GM21390 (cell line): ENCODE results near the gene FAM3C.
A peak's percentile ranks its signal among the peaks of the same experiment; 100 is the strongest.

Experiments
- ATAC-seq: cut with Tn5 transposase; IDR thresholded peaks from one replicate; pipeline ENCODE4 v1.9.1; 2021; ENCODE audit not compliant: unreplicated experiment

FAM3C gene

DNA sequence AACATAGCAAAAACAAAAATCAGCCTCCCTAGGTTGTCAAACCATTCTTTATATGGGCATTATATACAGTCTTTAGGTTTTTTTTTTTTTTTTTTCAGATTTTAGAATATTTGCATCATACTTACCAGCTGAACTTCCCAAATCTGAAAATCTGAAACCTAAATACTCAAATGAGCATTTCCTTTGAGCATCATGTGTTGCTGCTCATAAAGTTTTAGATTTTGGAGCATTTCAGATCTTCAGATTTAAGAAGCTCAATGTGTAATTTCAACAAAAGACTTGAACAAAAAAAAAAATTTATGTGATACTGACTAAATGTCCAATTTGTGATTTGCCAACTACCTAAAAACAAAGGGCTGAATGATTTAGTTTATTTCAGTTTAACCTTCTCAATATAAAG lies 13.6 kb downstream of the FAM3C start:
- no peak for ATAC-seq

DNA sequence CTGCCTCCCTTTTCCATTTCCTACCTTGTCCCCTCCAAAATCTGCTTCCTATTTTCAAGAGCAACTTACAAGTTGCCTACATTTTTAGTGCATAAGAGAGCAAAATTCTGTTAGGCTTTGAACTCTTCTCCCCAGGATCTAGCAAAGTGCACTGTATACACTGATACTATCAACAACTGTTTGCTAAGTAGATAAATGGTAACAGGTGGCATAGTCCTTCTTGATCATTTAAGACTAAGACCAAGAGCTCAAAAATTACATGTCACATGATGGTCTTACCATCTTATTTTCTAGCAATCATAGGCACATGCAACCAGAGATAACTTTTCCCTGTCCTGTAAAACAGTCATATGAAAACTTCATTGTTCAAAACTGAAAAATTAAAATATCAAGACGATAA lies 16.2 kb downstream of the FAM3C start:
- no peak for ATAC-seq

DNA sequence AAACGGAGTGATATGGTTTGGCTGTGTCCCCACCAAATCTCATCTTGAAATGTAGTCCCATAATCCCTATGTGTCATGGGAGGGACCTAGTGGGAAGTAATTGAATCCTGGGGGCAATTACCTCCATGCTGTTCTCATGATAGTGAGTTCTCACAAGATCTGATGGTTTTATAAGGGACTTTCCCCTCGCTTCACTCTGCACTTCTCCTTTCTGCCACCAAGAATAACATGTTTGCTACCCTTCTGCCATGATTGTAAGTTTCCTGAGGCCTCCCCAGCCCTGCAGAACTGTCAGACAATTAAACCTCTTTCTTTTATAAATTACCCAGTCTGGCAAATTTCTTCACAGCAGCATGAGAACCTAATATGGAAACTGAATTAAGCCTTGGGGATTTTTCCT lies 19.1 kb downstream of the FAM3C start:
- no peak for ATAC-seq

DNA sequence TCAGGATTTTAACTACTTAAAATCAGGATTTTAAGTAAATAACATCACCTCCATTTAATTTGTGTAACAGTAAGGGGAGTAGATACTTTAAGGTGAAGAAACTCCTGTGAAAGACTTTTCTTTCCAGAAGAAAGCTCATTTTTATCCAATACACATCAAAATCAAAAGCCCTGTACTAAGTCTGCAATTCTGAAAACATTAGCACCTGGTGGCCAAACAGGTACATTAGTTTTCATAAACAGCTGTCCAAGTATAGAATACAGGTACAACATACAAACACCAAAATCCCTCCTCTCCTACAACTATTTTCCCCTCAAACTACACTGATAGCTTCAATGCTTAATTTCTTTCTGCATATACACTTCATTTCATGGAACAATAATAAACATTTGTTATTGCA lies 22.9 kb downstream of the FAM3C start:
- no peak for ATAC-seq

DNA sequence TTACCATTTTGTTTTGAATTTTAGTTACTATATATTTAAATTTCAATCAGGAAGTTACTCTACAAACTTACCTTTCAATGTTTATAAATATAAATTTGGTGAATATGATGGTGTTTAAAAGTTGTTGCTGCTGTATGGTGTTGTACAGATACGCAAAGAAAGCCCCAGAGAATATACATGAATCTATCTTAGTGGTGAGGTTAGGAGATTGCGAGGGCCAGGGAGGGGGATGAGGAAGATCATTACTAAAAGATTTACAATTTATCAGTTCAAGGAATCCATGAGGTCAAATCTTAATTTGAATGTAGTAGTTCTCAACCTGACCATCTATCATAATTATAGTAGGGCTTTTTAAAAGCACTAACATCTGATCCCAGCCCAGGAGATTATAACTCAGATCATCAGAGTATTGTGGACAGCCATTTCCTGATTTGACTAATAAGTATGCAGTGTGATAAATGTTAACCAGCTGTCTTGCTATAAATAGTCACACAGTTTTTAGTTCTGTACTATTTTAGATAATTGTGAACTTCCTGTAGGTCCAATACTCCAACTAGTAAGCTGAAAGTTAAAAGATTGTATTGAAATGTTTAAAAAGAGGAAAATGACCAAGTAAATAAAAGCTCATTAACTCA lies 23.6 kb downstream of the FAM3C start:
- ATAC-seq = peak; percentile 80

DNA sequence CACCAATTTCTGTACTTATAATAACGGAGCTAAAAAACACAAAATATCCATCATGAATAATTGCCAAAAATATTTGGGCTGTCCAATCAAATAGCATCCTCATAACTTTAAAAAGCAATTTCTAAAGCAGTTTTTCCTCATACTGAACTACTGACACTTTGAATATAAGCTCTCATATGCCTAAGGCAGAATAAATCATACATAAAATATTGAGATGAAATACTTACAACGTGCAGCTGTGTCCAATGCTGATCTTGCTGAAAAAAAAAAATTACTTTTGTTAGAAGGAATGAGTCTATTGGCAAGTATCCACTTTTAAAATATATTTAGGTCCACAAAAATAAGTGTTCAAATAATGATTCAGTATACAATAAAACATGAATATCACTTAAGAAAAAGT lies 24.2 kb downstream of the FAM3C start:
- ATAC-seq = no peak

DNA sequence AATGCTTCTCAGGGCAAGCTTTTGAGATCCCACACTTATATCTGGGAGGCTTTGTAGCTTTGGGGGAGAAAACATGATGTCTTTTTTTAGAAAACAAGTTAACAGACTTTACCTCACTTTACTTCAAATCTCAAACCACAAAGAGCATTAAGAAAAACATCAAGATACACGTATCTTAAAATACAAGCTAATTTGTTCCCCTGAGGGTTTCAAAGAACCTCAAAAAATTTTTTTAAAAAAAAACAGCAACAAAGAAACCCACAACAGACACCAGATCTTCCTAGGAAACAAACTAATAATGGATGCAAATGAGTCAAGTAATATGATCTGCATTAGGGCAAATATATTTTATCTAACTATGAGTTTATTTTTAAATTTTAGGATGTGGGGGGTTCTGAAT lies 24.7 kb downstream of the FAM3C start:
- no peak for ATAC-seq

DNA sequence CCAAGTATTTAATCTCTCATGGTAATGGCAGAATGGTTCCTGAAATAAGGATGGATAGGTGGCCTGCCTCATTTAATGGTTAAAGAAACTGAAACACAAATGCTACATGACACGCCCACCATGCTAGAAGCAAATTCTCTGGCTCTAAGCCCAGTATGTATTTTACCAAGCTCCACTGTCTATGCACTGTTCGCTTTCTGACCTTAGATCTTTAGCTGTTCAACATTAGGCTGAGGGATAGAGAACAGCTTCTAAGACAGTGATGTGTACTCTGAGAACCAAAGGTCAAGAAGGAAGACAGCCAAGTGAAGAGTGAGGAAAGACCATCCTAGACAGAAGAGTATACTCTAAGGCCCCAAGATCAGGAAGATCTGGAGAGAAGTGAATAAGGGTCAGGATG lies 26.6 kb downstream of the FAM3C start:
- ATAC-seq = peak; percentile 50

DNA sequence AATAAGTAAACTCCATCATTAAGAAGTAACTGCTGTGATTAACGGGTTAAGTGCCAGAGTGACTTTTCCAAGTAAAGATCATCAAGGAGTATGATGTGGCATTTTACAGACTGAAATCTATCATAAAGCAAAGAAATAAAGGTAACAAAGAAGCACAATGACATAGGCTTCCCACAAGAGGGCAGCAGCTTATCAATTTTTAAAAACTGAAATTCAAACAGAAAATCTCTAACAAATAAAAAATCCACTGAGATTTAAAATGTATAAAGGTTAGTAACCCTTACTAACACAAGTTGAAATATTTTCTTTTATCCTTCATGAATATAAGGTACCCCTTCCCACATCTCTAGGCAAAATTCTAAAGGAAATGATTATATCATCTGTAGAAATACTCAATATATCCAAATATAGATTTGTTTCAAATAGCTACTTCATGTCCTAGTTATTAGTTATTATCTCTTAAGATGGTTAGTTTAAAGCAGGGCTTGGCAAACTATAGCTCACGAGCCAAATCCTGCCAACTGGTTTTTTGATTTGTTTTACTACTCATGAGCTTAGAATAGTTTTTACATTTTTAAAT lies 29.2 kb downstream of the FAM3C start:
- no peak for ATAC-seq

DNA sequence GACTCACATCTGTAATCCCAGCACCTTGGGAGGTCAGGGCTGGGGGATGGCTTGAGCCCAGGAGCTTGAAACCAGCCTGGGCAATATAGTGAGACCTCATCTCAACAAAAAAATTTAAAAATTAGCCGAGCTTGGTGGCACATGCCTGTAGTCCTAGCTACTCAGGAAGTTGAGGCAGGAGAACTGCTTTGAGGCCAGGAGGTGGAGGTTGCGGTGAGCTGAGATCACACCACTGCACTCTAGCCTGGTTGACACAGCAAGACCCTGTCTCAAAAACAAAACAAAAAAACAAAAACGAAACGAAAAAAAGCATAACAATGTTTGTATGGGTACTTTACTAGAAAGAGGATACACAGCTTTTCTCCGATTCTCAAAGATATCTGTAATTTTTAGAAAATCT lies 35.5 kb downstream of the FAM3C start:
- ATAC-seq = no peak

DNA sequence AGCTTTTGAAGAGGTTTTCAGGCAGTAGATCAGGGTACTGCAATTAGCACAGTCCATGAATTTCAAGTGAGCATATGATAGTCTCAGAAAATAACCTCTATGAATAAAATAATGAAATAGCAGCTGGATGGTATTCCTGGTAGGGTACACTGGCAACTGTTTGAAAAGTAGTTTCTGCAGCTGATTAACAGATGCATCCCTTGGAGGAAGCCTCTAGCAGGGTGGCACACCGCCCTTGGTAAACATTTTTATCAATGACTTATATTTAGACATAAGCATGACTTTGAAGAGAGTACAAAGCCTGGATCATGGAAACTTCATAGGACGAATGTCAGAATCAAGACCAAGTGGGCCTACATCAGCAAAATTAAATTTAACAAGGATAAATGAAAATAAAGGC lies 40.5 kb downstream of the FAM3C start:
- no peak for ATAC-seq

DNA sequence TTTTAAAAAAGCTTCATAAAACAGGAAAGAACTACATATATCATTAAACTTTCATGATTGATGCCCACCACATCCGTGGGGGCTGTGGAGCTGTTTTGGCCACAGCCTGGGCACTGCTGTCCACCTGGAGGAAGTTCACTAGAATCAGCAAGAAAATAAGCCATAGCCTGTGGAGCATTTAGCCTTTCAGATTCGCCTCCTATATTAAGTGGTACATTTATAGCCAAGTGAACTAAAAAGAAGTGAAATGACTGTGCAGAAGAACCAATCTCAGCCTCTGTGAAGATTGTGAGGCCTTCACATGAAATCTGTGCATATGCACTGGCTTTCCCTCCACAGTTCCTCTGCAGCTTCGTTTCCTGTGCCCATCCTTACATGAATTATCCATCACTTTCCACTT lies 43.8 kb downstream of the FAM3C start:
- peak; percentile 59 for ATAC-seq

DNA sequence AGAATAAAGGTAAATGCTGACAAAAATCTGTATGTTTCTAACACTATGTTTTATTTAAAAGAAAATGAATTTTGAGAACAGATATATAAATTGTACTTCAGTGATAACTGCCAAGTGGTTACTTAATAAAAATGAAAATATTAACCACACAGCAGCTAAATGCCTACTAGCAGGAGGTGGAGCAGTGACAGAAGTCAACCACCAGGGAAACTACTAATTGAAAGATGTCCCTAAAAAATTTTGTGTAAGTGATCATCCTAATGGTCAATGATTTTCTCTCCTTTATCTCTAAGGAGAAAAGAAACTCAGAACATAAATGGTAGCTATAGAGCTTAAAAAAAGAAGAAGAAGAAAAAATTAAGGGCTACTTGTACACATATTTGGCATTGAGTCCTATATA lies 44.4 kb downstream of the FAM3C start:
- ATAC-seq = no peak

DNA sequence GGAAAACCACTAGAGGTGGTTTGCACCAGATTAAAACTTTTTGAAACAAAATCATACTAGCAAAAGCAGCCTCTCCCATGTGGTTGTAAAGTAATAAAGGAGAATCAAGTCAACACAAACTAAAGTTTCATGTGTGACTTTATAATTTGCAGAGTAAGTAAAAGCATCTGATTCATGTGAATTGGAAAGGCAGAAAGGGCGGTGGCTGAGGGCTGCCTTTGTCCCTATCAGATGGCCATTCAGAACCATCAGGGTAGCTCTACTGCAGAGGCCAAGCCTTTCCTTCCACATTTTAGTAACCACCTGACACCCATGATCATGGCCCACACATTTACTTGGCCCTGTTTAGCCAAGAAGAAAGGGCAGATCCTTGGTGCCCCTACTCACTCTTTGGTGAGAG lies 51.6 kb downstream of the FAM3C start:
- ATAC-seq = no peak

DNA sequence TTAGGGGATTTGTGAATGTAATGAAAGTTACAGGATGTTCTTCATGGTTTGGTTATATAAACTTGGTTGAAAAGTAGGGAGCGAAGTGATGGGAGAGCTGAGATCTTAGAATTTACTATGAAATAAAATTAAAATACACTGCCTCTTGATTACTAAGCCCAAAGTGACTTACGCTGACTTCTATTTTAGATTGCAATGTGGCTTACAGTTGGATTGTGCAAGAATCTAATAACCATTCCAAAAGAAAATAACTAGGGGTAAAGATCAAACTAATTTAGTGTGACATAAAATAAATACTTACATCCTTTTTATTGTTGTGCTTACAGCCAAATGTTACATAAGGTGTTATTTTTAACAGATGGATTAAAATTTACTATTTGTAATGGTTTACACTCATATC lies 52.0 kb downstream of the FAM3C start:
- no peak for ATAC-seq

DNA sequence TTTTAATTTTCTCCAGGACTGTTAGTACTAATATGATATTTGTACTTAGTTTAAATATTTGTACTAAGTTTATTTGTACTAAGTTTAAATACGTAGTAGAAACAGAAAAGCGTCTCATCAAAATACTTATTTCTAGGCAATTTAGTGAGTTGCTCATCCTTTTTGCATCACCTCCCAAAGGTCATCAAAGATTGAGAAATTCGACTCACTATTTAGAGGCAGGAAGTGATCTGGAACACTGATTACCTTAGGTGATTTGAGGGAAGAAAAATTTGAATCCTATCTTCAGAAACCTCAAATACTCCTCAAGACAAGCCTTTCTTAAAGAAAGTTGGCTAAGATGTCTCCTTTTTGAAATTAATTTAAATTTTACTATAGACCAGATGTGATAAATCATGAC lies 52.8 kb downstream of the FAM3C start:
- ATAC-seq = no peak

DNA sequence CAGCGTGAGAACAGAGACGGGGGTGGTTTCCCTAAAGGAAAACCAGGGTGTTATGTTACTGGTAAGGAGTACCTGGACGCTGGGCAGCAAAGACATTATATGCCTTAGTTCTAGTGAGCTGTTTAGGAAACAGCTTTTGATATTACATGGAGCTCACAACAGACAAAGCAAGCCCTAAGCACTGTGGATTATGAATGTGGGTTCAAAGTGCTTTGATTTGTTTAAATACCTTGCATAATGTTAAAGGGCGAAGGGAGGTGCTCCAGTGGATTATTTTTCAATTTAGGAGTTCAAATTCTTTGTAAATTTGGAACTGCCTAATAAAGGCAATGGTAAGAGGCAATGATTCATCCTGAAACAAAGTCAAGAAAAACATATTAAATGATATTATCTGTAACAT lies 53.5 kb downstream of the FAM3C start:
- no peak for ATAC-seq

DNA sequence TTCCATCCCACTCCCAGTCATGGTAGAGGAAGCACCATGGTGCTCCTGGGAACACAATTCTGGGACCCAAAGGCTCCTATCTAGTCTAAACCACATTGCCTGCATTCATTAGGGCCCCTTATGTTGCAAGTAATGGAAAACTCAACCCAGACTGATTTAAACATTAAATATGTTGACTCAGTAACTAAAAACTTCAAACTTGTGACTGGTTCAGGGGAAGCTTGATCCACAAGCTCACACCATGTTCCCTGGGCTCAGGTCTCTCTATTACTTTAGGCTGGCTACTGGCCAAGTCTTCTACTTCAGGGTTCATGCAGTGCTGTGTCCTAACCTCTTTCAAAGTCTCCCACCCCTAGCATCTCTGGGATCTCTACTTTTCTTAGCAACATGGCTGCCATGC lies 54.2 kb downstream of the FAM3C start:
- no peak for ATAC-seq

DNA sequence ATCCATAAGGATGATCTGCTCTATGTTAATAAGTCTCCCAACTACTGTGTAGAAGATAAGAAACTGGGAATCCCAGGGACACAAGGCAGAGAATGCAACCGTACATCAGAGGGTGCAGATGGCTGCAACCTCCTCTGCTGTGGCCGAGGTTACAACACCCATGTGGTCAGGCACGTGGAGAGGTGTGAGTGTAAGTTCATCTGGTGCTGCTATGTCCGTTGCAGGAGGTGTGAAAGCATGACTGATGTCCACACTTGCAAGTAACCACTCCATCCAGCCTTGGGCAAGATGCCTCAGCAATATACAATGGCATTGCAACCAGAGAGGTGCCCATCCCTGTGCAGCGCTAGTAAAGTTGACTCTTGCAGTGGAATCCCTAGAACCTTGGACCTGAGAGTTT lies 57.0 kb downstream of the FAM3C start:
- no peak for ATAC-seq

DNA sequence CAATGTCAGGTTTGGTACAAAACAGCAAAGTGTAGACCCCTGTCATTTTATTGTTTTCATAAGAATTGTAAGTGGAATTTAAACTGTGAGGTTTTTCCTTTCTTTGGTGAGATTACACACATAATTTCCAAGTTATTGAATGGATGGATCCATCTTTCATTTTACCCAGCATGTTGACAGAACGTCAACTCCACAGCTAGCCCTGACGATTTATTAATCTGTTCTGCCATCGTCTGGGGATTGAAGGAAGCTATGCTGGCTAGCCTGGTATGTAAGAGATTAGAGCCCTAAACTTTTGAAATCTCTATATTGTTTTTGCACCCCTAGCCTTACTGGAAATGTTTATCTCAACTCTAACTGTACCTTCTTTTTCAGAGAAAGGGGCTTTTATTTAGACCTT lies 58.7 kb downstream of the FAM3C start:
- peak; percentile 47 for ATAC-seq

DNA sequence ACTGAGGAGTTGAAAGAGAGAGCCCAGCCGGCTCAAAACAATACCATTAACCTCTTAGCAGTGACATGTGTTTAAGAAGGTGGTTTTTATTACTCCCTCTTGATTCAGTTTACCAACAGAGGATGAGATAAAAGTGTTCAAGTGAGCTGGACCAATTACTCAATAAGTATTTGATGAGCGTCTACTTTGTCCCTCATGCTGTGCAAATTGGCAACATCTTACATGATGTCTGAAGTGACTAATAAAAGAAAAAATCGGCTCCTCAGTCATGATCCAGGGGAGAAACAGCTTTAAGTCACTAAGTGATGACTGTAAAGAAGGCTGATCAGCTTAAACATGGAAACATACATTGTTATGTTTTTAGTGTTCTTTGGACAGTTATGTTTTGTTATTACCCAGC lies 59.5 kb downstream of the FAM3C start:
- ATAC-seq = no peak

DNA sequence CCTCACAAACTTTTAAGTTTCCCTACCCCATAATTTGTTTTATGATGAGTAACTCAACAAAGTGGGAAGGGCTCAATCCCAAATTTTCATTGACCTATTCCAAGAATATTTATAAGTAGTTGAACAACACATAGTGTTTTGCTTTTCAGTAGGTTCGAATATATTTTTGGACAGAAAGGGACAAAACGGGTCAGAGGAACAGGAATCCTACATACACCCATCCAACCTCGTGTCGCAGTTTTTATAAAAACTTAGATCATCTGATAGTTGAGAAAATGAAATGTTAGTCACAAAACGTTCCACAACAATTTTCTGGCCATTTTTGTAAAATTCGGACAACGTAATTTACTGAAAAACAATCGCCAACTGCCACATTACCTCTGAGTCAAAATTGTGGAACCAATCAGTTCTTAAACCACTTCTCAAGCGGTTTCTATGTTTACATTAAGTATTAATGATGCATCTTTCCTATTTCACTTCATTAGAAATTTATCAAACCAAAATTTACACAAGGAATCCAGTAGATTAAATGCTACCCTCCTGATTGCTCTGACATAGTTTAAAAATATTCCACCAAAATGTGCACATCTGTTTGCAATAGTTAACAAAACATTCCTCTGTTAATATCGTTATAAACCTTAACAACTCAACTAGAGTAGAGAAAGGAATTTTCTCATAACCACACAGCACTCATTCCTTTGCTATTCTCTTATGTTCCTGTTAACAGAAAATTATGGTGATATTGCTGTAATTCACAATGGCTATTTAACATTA lies 61.0 kb downstream of the FAM3C start:
- no peak for ATAC-seq

DNA sequence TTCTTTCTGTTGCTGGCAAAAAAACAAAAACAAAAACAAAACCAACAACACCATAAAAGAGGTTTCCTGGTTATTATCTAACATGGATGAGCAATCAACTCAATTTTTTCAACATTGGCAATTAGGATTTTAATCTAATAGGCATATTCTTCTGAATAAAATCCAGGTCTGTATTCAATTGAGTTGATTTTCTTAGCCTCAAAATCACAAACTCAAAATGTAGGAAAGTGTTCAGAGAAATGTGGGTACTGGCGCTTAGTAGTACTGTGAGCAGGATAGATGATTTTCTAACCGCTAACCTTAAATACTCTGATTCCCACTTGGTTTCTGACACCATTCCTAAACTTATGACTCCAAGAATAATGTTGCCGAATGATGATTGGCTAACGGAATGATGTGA lies 61.7 kb downstream of the FAM3C start:
- ATAC-seq = no peak
